HG02840 (cell line): ENCODE results near the gene CDH18.

Source experiments
- ATAC-seq: cut with Tn5 transposase; IDR thresholded peaks from one replicate; pipeline ENCODE4 v1.9.1; 2021; ENCODE audit warnings: mild to moderate bottlenecking, moderate library complexity, moderate number of reproducible peaks; ENCODE audit not compliant: unreplicated experiment, low FRiP score

Gene CDH18

DNA sequence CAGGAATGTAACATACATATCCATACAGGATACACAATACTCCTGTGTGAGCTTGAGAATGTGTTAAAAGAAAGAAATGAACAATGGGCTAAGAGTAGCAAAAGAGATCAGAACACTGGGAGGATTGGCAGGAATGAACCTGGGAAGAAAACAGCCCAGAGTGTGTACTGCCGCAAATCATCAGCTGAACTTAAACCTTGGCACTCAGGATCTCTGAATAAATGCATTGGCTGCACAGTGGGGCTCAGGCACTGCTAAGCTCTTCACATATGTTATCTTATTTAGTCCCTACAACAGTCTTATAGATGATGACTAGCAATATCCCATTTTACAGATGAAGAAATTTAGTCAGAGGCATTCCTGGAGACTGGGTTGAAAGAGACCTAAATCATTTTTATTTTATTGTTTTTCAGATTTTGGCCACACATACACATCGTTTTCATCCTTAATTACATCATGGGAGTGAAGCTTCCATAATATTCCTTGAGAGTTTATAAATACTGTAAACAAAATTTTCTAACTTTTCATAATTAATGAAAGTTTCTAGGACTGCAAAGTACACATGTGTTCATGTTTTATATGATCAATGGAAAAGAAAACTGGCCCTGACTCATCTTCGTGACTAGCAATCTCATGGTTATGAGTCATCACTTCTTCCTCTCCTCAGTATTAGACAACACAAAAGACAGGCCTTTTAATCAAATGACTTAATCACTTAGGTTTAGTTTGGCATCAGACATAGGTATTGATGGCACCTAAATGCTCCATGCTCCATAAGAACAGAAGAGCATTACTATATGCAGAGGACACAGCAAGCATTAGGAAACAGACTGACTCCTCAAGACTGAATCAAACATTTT lies 59.2 kb downstream of the CDH18 start:
- ATAC-seq, result no peak

DNA sequence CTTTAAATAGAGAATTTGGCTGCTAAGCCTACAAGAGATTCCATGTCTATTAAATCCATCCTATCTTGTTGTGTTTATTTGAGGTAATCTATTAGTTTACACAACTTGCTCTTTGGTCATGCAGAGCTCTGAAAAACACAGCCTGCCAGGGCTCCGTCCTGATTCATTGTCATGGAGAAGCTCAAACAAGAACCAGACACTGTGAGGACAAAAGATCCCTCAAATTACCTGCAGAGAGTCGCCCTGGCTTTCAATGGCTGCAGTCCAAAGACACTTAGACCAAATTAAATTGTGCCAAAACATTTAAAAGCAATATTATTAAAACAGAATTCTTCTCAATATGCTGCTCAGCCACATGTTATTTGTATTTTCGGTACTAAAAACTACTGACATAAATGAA lies 60.1 kb downstream of the CDH18 start:
- no peak for ATAC-seq

DNA sequence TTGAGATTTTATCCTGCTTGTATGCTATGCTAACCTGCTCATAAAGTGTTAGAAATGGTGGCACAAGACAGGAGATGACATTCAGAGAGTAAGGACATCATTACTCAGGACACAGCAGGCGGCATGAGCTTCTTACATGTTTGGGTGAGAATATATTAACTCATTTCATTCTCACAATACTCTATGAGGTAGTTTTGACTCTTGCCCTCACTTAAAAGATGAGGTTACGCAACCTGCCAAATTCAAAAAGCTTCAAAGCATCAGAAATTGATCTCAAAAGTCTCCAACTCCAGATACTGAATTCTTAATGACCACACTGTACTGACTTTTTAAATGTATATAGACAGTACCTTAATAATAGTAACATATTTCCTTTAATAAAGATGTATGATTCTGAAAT lies 60.8 kb downstream of the CDH18 start:
- ATAC-seq, result no peak

DNA sequence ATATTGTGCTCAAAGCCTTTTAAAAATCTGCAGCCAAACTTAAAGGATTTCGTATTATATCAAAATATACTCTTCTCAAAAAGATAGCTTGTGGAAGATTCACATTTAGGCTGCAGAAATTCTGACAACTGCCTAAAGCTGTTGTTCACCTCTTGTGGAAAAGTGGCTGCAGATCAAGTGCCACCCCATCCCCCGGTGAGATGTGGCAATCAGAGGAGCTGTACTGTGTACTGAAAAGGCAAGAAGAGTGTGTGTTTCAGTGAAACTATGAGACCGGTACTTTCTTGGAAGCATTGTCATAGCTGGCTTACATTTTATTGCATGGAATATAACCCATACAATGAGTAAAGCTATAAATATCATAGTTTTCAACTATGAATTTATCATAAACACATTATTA lies 64.3 kb downstream of the CDH18 start:
- no peak for ATAC-seq

DNA sequence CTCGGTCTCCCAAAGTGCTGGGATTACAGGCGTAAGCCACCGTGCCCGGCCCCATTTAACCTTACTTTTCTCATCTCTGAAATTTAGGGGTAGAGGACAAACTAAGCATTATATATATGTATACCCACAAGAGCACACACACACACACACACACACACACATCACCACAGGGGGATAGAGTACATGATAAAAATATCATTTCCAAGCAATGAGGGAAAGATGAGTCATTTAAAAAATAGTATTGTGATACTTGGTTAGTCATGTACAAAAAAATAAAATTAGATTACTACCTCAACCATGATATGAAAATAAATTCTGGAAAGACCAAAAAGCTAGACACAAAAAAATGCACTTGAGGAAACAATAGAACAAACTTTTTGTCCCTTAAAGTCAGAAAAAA lies 67.2 kb downstream of the CDH18 start:
- no peak for ATAC-seq

DNA sequence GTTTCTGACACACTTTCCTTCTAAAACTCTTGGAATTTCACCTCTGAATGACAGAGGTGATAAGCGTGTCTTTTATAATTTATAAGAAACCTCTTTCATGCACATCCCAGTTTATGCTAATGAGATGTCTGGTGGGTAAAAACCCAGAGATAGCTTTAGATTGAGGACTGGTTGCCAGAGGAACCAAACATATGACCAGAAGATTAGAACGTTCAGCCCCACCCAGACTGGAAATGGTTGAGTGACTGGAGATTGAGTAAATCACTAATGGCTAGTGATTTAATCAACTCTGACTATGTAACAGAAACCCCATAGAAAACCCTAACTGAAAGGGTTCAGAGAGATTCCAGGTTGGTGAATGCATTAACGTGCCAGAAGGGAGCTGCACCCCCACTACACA lies 69.2 kb downstream of the CDH18 start:
- ATAC-seq, result no peak

DNA sequence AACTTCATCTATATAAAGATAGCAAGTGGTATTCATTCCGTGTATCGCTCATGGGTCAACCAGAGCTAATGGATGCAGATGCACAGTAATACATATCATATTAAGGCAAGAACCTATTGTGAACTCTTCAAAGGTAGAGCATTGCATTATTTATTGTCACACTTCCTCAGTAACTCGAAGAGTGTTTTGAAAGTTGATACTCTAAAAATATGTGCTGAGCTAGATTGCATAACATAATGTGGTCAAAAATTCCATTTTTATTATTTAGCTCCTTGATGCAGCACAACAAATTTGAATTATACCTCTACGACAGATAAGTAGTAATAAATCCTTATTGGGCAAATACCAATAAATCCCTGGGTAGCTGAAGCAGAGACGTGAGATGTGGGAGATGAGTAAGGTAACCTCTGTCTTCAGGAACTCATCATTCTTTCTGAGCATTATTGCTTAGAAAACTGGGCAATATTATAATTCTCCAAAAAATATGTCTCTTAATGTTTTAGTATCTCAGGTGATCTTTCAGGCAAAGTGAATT lies 70.3 kb downstream of the CDH18 start:
- no peak for ATAC-seq

DNA sequence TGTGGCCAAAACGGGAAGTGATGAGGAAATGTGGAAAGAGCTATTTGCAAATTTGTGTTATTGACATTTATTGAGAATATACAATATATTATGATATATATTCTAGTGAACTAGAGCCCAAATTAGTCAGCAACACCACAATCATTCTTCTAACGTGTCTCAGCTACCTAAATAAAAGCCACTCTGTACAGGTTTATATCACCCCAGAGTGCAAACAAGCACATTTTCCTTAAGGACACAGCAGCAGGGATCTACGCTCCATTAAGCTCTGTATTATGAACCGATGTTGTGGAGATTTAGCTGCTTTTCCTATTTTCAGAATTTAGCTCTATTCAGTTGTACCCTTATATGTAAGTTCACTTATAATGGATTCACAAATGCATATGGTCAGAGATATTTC lies 77.9 kb downstream of the CDH18 start:
- no peak for ATAC-seq

DNA sequence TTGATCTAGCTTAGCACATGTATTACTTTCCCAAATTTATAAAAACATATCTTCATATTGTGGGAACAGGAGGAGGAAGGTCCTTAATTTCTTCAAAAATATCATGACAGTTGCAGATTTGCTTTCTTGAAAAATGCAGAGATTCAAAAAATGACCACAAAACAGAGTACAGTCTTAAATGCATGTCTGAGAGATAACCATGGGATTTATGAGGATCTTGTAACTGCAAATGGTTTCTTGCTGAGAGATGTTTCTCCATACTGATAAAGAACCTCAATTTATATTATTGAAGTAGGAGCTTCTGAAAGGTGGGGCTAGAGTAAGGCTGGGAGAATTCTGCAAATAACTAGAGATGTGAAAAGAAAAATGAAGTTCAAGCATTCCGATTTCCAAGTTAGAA lies 83.2 kb downstream of the CDH18 start:
- no peak for ATAC-seq

DNA sequence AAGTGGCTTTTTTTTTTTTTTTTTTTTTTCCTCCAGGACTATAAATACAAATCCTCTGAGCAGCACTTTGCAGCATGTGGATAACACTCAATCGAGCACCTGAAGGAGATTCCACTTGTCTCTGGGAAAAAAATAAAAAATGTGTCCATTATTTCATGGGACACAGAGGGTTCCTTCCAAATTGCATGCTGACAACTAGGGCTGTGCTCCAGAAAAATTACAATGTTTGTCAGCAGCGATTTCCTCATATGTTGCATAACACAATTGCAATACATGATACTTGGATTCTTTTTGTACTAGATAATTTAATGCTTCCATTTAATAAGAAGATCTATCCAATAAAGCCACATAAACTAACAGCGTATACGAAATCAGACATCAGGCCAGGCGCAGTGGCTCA lies 84.4 kb downstream of the CDH18 start:
- no peak for ATAC-seq

DNA sequence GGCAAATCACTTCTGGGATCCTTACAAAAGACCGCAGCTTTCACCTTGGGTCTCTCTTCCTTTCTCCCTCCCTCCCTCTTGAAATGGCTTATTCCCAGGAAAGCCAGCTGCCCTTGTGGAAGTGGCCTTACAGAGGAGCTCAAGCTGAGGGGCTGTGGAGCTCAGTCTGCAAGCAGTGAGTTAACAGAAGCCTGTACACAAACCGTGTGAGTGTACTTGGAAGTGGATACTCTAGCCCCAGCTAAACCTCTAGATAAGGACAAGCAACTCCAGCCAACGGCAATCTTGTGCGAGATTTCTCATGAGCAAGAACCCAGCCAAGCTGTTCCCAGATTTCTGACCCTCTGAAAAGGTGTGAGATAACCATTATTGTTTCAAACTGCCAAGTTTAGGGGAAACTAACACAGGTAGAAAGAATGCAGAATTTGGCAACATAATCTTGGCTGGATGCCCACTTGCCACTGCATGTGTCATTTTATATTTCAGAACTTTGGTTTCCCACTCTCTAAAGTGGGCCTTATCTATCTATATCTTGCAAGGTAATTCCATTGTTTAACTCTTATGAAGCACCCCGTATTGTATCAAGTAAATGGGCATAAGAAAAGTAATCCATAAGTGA lies 85.6 kb downstream of the CDH18 start:
- ATAC-seq, result no peak

DNA sequence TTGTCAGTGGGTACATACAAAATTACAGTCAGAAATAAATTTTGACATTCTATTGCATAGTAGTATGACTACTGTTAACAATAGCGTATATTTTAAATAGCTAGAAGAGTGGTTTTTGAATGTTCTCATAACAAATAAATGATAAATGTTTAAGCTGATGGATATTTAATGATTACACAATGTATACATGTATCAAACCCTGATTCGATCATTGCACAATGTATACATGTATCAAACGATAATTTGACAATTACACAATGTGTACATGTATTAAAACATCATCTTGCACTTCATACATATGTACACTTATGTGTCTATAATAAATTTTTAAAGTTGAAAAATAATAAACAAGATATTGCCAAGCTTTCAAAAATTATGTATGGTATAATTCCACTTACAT lies 87.7 kb downstream of the CDH18 start:
- ATAC-seq, result no peak

DNA sequence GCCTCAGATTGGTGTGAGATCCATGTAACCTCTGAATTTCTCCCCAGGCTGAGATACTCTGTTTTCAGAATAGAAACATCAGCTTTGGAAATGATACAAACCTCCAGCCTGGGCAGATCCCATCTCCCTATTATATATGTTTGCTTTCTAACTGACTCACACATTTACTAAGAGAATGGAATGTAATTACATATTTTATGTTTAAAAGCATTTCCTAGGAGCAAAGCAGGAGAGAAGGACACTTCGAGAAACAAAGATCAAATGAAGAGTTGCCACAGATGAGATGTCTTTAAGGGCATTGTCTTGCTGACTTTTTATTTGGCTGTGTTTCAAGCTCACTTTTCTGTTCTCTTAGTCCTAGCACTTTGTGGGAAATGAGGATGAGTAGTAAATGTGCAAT lies 96.3 kb downstream of the CDH18 start:
- no peak for ATAC-seq

DNA sequence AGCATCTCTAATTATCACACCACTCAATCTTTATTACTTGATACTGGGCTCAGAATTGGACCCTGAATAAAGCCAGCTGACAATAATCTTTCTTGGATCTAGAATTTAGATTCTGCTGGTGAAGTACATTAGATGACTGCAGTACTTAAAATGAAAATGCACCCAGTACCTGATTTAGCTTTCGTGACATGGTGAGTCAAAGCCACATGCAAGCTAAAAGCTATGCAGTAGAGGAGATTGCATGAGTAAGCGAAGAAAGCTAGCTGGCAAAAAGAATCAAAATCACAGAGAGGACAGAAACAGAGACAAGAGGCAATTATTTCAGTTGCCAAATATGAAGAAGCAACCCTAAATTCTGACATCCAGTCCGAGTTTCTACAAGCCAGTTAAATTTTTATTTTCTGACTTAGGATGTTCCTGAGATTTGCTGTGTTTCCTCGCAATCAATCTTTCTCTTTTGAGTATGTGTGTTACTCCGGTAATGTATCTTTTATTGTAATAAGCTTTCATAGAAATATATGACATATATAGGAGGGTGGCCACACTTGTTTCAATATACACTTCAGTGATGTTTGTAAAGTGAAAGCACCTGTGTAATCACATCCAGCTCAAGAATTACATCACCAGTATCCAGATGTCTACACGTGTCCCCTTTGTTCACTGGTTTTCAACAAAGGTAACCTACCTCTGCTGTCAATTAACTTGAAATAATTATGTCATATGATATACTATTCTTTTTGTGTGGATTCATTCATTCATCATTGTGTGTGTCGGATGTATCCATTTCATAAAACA lies 101.7 kb downstream of the CDH18 start:
- no peak for ATAC-seq

DNA sequence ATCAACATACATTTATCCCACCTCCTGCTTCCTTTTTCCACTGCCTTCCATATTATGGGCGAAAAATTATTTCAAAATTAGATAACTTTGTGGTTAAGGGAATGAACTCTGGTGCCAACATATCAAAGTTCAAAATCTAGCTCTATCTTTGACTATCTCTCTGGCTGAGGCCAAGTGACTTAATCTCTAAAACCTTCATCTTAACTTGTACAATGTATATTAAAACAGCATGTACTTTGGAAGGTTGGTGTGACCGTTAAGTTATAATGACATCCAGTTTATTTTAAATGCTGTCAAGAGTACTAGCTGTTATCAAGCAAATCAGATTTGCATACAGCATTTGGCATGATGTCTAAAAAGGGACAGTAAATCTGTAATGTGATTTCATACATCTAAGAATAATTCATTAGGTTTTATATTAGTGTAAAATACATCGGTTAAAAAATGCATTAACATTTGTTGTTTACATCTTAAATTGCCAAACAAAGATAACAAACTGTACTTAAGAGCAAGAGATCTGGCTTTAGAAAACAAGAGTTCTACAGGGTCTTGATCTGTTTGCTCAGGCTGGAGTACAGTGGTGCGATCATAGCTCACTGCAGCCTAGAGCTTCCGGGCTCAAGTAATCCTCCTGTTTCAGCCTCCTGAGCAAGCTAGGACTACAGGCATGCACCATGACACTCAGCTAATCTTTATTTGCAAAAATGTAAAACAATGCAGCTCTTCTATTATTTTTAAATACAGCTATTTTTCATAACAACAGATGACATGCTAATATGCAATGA lies 102.8 kb downstream of the CDH18 start:
- ATAC-seq, result no peak

DNA sequence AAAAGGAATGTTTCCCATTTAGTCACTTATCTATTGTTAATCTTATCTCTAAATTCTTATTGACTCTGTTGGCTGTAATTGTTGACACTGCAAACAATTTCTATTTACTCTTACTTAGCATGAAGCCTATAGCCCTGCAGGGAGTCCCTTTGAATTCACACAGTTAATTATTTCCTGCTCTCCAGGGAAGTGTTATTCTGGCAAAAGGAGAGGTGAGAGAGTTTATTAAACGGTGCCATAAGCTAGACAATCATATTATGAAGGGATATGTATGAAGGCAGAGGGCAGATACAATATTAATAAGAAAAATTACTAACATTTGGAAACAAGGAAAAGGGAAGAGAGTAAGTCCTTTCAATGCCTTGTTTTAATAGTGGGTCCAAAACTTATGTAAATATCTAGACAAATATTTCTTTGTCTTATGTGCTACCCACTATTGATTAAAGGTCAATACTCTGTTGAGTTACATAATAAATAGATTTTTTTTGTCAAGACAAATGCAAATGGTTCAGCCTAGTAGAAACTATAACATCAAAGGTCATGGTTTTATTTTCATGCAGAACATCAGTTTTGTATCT lies 107.1 kb downstream of the CDH18 start:
- ATAC-seq, result no peak

DNA sequence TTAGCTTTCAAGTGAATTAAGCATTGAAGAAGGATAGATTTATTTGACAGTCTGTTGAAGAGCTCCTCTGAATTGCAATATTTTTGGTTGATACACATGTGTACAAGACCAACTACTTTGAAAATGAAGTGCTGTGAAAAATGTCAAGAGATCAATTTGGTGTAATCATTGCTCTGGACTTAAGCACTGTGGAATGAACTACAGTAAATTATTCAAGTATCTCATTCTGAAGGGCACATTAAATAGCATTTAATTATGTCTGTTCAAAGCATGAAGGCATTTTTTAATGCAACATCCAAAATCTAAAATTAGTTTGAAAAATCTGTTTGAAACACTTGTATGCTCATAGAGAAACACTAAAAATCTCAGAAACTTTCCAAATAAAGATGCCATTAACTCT lies 107.5 kb downstream of the CDH18 start:
- ATAC-seq, result no peak

DNA sequence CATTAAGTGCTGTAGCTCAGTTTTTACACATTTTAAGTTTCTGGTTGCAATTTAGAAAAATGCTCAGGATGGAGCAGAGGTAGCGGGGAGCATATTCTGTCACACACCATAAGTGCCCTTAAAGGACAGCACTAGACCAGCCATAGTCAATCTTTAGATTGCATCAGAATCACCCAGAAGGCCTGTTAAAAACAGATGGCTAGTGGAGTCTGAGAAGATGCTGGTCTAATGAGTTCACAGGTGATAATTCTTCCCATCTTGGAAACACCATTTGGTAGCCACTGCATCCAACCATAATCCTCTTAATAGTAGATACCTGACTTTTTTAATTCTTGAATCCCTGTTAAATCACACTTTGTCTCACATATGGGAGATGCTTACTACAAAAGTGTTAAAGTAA lies 113.2 kb downstream of the CDH18 start:
- ATAC-seq, result no peak

DNA sequence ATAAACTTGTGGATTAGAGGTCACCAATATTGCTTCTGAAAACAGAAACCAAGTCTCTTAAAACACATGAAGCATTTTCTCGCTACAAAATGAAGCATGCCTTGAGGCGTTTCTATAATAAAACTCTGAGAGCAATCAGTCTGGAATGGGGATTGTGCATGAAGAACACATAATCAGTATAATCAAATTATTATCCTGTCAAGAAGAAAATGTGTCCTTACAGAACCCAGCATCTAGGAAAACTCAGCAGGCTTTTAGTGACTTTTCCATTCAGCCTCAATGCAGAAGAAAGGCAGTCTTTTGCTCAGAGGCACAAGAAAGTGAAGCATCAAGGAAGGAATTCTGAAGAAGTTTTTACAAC lies 121.9 kb downstream of the CDH18 start:
- ATAC-seq, result no peak
